NCI-H748 (cell line): ENCODE data around the gene P2RY2.

Experiments
- DNase-seq: peaks from one replicate; lab custom pipeline; 2025; ENCODE audit not compliant: unreplicated experiment; lab: John Stamatoyannopoulos, UW

Gene P2RY2

DNA sequence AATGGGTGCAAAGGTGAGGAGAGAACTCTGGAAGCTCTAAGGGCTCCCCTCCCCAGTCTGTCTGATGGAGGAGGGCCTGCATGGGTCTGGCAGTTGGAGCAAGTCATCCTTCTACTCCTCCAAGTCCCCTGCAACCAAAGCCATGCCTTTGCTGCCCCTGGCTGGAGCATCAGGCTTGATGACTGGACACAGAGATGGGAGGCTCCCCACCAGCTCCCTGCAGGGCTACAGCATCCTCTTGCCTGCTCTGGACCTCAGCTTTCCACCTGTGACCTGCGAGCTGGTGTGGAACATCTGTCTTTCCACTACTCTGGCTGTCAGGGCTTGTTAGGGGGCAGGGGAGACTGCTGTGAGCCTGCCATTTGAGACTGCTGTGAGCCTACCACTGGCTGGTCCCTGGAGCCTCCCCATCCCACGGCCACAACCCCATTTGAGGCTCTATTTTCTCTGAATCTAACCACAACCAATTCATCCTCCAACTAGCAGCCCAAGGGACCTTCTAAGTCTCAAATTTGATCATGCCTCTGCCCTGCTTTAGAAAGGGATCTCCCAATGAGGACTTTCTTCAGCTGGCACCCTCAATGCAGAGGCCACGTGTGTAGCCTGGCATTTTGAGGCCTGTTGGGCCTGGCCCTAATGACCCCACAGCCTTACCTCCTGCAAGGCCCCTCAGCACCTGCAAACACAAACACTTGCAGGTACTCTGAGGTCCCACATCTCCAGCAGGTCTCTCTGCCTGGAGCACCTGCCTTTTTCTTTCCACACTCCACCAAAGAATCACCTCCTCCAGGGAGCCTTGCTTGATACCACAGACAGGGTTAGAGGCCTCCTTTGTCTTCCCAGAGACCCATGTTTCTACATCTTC lies 63.9 kb downstream of the P2RY2 start:
- no peak for DNase-seq

DNA sequence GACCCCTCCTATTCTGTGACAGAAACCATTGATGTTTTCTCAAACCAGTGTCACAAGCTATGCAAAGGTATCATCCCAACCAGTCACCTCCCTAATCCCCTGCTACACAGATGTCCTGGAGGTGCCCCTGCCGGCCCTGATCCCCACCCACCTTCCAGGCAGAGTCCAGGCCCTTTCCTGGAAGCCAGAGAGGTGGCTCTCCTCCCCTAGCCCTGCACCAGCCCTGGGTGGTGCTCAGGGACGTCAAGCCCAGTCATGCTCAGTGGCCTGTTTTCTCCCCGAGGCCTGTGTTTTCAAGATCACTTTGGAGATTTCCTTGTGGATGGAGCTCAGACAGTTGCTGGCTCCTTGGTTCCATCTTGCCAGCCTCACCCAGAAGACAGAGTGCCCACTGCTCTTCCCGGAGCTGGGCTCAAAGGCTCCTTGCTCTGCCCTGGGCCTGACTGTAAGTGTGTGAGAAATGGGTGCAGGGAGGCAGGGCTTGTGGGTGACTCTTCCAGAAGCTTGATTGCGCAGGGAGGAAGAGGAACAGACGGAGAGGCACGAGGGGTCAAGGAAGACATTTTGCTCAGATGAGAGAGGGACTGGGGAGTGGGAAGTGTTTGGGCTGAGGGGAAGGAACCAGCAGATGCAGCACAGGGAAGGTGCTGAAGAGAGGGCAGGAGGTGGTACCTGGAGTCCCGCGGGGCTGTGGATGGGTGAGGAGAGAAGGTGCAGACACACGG lies 65.4 kb downstream of the P2RY2 start:
- DNase-seq: no peak

DNA sequence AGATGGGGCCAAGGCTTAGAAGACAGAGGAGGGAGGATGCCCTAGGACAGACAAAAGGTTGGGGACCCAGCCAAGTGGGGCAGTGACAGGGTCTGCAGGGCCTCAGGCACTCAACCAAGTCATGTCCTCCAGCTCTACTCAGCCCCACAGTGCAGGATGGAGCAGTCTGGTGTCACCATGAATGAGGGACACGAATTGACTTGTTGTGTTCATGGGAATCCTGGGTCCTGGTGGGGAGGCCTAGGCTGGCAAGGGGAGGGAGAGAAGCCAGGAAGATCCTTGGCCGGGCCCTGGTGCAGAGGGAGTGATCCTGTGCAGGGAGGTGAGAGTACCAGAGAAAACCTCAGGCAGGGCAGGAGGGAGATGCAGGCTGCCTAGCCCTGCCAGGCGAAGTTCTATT lies 66.0 kb downstream of the P2RY2 start:
- DNase-seq: no peak

DNA sequence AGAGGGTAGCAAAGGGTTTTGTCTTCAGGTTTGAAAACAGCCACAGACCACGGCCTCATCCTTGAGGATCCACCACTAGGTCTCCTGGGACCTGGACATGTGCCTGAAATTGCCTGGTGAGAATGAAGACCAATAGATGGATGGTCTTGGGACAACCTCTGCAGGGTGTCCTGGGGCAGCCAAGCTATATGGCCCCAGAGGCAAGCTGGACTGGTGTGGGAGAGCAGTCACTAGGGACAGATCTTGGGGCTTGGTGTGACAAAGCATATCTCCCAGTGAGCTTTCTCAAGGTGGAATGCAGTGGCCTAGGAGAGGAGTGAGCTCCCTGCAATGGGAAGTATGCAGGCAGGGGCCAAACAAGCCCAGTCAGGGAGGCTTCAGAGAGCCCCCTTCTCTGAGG lies 67.6 kb downstream of the P2RY2 start:
- no peak for DNase-seq
